ENCODE measurements around the gene ATP6V1G1. TPM values are rescaled to one million over a fixed set of nuclear protein-coding genes. Genes with fewer than 3 reads are reported as not detected.
A peak's percentile ranks its signal among the peaks of the same experiment; 100 is the strongest.

The ATP6V1G1 gene
- total RNA-seq, 2 donors from 2014 or later: 141 to 153 TPM

GRCh38 chr9:114549697-114550330 lies 37.8 kb upstream of the ATP6V1G1 start:
- Histone ChIP-seq H3K4me1 (peaks cover 0 to 15% of the 10 kb centered on the region in 2 donors), H3K9me3 (peaks cover 0 to 8% of the 10 kb centered on the region in 2 donors), H3K4me3 (no peak overlapping the region), H3K36me3 (no peaks in the 10 kb centered on the region), H3K27me3 (no peaks in the 10 kb centered on the region), H3K27ac (no peak overlapping the region)
- no peak for DNase-seq (ENCODE audit: low spot score)
- no peak for TF ChIP-seq CTCF (IDR thresholded peaks at IDR 0.05)

GRCh38 chr9:114551750-114552685 lies 35.6 kb upstream of the ATP6V1G1 start:
- Histone ChIP-seq H3K4me1 (peaks cover 0 to 15% of the 10 kb centered on the region in 2 donors), H3K27ac (peak overlapping the region; percentile 69 to 86), H3K27me3 (no peaks in the 10 kb centered on the region), H3K9me3 (peaks cover 0 to 8% of the 10 kb centered on the region in 2 donors), H3K36me3 (no peaks in the 10 kb centered on the region), H3K4me3 (no peak overlapping the region)
- DNase-seq (ENCODE audit: low spot score): peak; percentile 71
- no peak for TF ChIP-seq CTCF (IDR thresholded peaks at IDR 0.05)

GRCh38 chr9:114552706-114553105 lies 34.9 kb upstream of the ATP6V1G1 start:
- Histone ChIP-seq H3K36me3 (no peaks in the 10 kb centered on the region), H3K4me3 (no peak overlapping the region), H3K4me1 (peaks cover 0 to 15% of the 10 kb centered on the region in 2 donors), H3K27me3 (no peaks in the 10 kb centered on the region), H3K27ac (peak overlapping the region; percentile 69 to 86), H3K9me3 (peaks cover 0 to 8% of the 10 kb centered on the region in 2 donors)
- no peak for TF ChIP-seq CTCF (IDR thresholded peaks at IDR 0.05)
- DNase-seq (ENCODE audit: low spot score): no peak

GRCh38 chr9:114553202-114553601 lies 34.4 kb upstream of the ATP6V1G1 start:
- no peaks in the 10 kb centered on the region for H3K27me3 ChIP-seq
- H3K9me3 ChIP-seq: peaks cover 0 to 3% of the 10 kb centered on the region in 2 donors
- peaks cover 0 to 15% of the 10 kb centered on the region in 2 donors for H3K4me1 ChIP-seq
- peak overlapping the region; percentile 69 to 86 for H3K27ac ChIP-seq
- no peak for DNase-seq (ENCODE audit: low spot score)
- no peak overlapping the region for H3K4me3 ChIP-seq
- no peak for TF ChIP-seq CTCF (IDR thresholded peaks at IDR 0.05)
- H3K36me3 ChIP-seq: no peaks in the 10 kb centered on the region

GRCh38 chr9:114555696-114556095 lies 31.9 kb upstream of the ATP6V1G1 start:
- DNase-seq (ENCODE audit: low spot score): no peak
- H3K9me3 ChIP-seq: no peaks in the 10 kb centered on the region
- no peak overlapping the region for H3K4me3 ChIP-seq
- peaks cover 0 to 15% of the 10 kb centered on the region in 2 donors for H3K4me1 ChIP-seq
- no peaks in the 10 kb centered on the region for H3K27me3 ChIP-seq
- H3K27ac ChIP-seq: no peak overlapping the region
- no peaks in the 10 kb centered on the region for H3K36me3 ChIP-seq
- TF ChIP-seq CTCF (IDR thresholded peaks at IDR 0.05): no peak

All from right atrium auricular region (tissue), 2 donors.